CD4-positive, CD25-positive, alpha-beta regulatory T cell (primary cell): ENCODE data around the gene CKAP4. TPM values are rescaled to one million over a fixed set of nuclear protein-coding genes. Genes with fewer than 3 reads are reported as not detected.

Source experiments
- ATAC-seq, 2 donors: fragments of 150-1000 bp; cut with Tn5 transposase; one replicate each; pipeline ENCODE4 v1.10.0; 2021; ENCODE audit warnings: low read depth in 2 of 2, moderate number of reproducible peaks in 2 of 2, moderate library complexity in 1 of 2
- DNase-seq, 3 donors: peaks; one replicate each; pipeline versions ENCODE4 v3.0.0 to v3.0.0-alpha.2; 2012 to 2022; ENCODE audit warnings: mixed read lengths in 1 of 3
- H3K27ac ChIP-seq: one replicate; pipeline ENCODE4 v1.7.0; 2013; ENCODE audit warnings: mild to moderate bottlenecking, low read length; ENCODE audit not compliant: insufficient read depth, poor library complexity, severe bottlenecking
- H3K27me3 ChIP-seq: one replicate; pipeline ENCODE4 v1.7.0; 2013; ENCODE audit warnings: low read length; ENCODE audit not compliant: control insufficient read depth, insufficient read depth
- H3K36me3 ChIP-seq: one replicate; pipeline ENCODE4 v1.7.0; 2013; ENCODE audit warnings: mild to moderate bottlenecking, low read length, moderate library complexity; ENCODE audit not compliant: control insufficient read depth, insufficient read depth
- H3K4me1 ChIP-seq: 2 replicates; pipeline ENCODE4 v1.7.0; 2013; ENCODE audit warnings: mild to moderate bottlenecking, low read length; ENCODE audit not compliant: insufficient read depth, control insufficient read depth, poor library complexity, severe bottlenecking
- H3K4me3 ChIP-seq: one replicate; pipeline ENCODE4 v1.7.0; 2013; ENCODE audit warnings: low read depth, mild to moderate bottlenecking, low read length, moderate library complexity
- H3K9me3 ChIP-seq, 2 experiments: 1 replicate in 1 of 2; 2 replicates in 1 of 2; pipeline ENCODE4 v1.7.0; 2013; ENCODE audit warnings: low read length in 2 of 2, mild to moderate bottlenecking in 1 of 2, moderate library complexity in 1 of 2; ENCODE audit not compliant: control insufficient read depth in 2 of 2
- H3K27ac Mint-ChIP-seq, 3 donors: one replicate each; pipeline ENCODE4 v1.8.0; 2020 to 2022; ENCODE audit warnings: mild to moderate bottlenecking in 3 of 3, mixed read lengths in 3 of 3, moderate library complexity in 2 of 3
- H3K27me3 Mint-ChIP-seq: one replicate; pipeline ENCODE4 v1.8.0; 2022; ENCODE audit warnings: mild to moderate bottlenecking, mixed read lengths
- H3K36me3 Mint-ChIP-seq: one replicate; pipeline ENCODE4 v1.8.0; 2020; ENCODE audit warnings: mixed read lengths
- H3K4me1 Mint-ChIP-seq, 4 donors: one replicate each; pipeline ENCODE4 v1.8.0; 2020 to 2022; ENCODE audit warnings: mixed read lengths in 4 of 4, mild to moderate bottlenecking in 1 of 4
- H3K4me3 Mint-ChIP-seq, 4 donors: one replicate each; pipeline ENCODE4 v1.8.0; 2020 to 2022; ENCODE audit warnings: mild to moderate bottlenecking in 4 of 4, mixed read lengths in 4 of 4, moderate library complexity in 3 of 4
- H3K9me3 Mint-ChIP-seq, 7 donors: one replicate each; pipeline ENCODE4 v1.8.0; 2020 to 2022; ENCODE audit warnings: mixed read lengths in 7 of 7, mild to moderate bottlenecking in 3 of 7, moderate library complexity in 2 of 7
- polyA plus RNA-seq, 4 donors: library from polyadenylated mRNA; unstranded; fragments of 300-500 nt; fragmentation: Illumina TruSeq; gene quantifications; one replicate each; pipeline ENCODE4 v1.2.3, GENCODE V29; 2021
- total RNA-seq: library from RNA; stranded (reverse); gene quantifications from one replicate; pipeline ENCODE4 v1.2.3, GENCODE V29; 2022

Gene CKAP4
- total and polyA plus RNA-seq, 5 donors from 2014 or later = 3.4 to 6.0 (median 4.3) TPM

DNA sequence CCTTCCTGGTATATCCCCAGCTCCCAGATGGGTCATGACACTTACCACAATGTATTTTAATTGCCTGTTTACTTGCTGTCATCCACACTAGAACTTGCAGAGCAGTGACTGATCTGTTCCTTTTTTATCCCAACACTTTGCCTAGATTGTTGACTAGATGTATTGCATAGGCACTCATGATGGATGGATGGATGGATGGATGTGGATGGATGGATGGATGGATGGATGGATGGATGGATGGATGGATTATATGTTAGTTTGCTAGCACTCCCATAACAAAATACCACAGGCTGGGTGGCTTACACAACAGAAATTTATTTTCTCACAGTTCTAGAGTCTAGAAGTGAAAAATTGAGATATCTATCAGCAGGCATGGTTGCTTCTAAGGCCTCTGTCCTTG, 8.7 kb upstream of the CKAP4 start:
- Histone ChIP-seq H3K36me3 (no peaks in the 10 kb centered on the region), H3K27ac (no peak overlapping the region), H3K4me3 (no peak overlapping the region), H3K27me3 (peaks cover 2% of the 10 kb centered on the region), H3K9me3 (no peaks in the 10 kb centered on the region), H3K4me1 (no peaks in the 10 kb centered on the region)
- H3K27me3 Mint-ChIP-seq = peaks cover 2% of the 10 kb centered on the region
- H3K4me3 Mint-ChIP-seq = no peak overlapping the region
- DNase-seq (no peak), ATAC-seq (no peak)
- no peaks in the 10 kb centered on the region for H3K36me3 Mint-ChIP-seq
- no peak overlapping the region for H3K27ac Mint-ChIP-seq
- H3K4me1 Mint-ChIP-seq = no peaks in the 10 kb centered on the region
- H3K9me3 Mint-ChIP-seq = no peaks in the 10 kb centered on the region

DNA sequence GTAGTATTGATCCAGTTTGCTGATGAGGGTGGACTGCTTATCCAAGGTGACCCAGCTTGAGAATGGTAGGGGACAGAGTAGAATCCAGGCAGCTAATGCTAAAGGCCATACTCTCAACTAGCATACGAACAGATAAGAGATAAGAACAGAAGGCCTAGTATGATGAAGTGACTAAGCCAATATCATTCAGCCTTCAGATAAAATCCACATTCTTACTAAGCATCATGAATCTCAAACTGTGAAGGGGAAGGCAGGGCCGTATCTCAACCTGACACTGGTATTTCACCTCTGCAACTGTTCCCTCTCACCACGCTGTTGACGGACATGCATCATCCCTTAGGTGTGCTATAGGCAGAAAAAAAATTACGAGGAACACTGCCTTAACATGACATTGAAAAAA, 8.1 kb upstream of the CKAP4 start:
- H3K4me3 ChIP-seq = no peak overlapping the region
- no peak for ATAC-seq
- H3K27ac ChIP-seq = no peak overlapping the region
- H3K27me3 Mint-ChIP-seq = no peaks in the 10 kb centered on the region
- H3K27ac Mint-ChIP-seq = no peak overlapping the region
- no peak overlapping the region for H3K4me3 Mint-ChIP-seq
- H3K36me3 Mint-ChIP-seq = no peaks in the 10 kb centered on the region
- no peaks in the 10 kb centered on the region for H3K36me3 ChIP-seq
- H3K9me3 Mint-ChIP-seq = no peaks in the 10 kb centered on the region
- no peaks in the 10 kb centered on the region for H3K4me1 ChIP-seq
- no peak for DNase-seq
- H3K27me3 ChIP-seq = peaks cover 2% of the 10 kb centered on the region
- no peaks in the 10 kb centered on the region for H3K9me3 ChIP-seq
- no peaks in the 10 kb centered on the region for H3K4me1 Mint-ChIP-seq

DNA sequence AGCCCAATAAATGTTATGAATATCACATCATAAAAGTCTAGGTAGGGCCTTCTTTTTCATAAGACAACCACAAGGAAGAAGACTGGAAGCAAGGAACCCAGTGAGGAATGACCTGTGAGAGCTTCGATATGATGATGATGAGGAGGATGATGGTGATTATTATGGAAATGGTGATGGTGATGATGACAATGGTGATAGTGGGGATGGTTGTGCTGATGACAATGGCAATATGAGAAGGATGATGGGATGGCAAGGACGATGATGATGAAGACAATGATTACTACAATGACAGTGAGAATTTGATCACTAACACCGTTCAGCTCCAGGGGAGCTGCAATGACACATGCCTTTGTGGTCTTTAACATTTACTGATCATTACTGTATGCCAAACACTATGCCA, 7.7 kb upstream of the CKAP4 start:
- Mint-ChIP-seq H3K27ac (no peak overlapping the region), H3K36me3 (no peaks in the 10 kb centered on the region), H3K9me3 (no peaks in the 10 kb centered on the region), H3K4me1 (no peaks in the 10 kb centered on the region), H3K4me3 (no peak overlapping the region), H3K27me3 (no peaks in the 10 kb centered on the region)
- no peaks in the 10 kb centered on the region for H3K4me1 ChIP-seq
- ATAC-seq = no peak
- no peak overlapping the region for H3K27ac ChIP-seq
- DNase-seq = no peak
- H3K36me3 ChIP-seq = no peaks in the 10 kb centered on the region
- no peaks in the 10 kb centered on the region for H3K9me3 ChIP-seq
- H3K4me3 ChIP-seq = no peak overlapping the region
- H3K27me3 ChIP-seq = peaks cover 2% of the 10 kb centered on the region

DNA sequence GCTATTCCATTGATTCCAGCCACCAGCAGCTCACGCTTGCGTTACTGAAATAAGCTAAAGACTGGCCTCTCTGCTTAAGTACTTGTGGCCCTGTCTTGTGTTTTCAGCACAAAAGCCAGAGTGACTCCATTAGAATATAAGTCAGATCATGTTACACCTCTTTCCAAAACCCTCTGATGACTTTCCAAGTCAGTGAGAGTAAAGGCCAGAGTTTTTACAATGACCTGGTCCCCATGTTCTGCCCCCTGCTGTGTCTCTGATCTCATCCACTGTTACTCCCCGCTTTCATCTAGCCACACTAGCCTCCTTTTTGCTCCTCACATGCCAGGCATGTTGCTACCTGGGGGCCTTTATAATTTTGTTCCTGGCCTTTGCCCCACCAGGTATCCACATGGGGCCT, 6.9 kb upstream of the CKAP4 start:
- ATAC-seq (no peak), DNase-seq (no peak)
- Mint-ChIP-seq H3K4me1 (peaks cover 0 to 3% (median 0%) of the 10 kb centered on the region in 4 donors), H3K4me3 (no peak overlapping the region), H3K36me3 (no peaks in the 10 kb centered on the region), H3K27me3 (no peaks in the 10 kb centered on the region), H3K27ac (no peak overlapping the region), H3K9me3 (no peaks in the 10 kb centered on the region)
- peaks cover 3% of the 10 kb centered on the region for H3K4me1 ChIP-seq
- no peaks in the 10 kb centered on the region for H3K9me3 ChIP-seq
- H3K27me3 ChIP-seq = peaks cover 2% of the 10 kb centered on the region
- no peaks in the 10 kb centered on the region for H3K36me3 ChIP-seq
- H3K4me3 ChIP-seq = no peak overlapping the region
- no peak overlapping the region for H3K27ac ChIP-seq

DNA sequence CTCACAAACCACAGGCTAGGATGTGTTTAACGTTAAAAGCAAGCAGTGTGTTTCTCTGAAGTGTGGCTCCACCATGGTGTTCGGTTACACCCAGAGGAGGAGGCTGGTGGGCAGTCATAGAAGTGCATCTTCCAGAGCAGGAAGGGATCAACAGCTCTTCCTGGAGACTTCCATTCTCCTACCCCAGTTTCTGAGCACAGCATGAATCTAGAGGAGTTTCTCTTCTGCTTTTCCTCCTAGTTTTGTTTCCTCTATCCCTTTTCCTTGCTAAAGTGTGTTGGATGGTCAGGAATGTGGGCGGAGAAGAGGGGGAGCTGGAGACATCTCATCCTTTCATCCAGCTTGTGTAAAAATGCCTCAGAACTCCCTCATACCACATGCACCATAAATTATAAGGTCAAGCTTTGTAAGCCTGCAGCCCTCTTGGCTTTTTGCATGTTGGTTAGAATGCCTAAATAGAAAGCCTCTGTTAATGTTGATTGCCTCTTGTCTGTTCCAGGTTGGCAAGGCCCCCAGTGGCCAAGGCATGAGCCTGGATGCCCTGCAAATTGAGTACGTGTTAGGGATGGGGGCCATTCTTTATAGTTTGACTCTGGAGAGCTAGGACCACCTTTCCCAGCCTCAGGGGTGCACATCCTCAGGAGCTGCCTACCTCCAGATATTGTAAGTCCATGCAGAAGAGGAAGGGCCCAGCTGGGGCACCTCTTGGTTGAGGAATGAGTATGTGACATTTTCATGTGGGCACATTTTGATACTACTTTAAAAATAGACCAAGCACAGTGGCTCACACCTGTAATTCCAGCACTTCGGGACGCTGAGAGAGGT, 4.0 kb upstream of the CKAP4 start:
- no peak for DNase-seq

DNA sequence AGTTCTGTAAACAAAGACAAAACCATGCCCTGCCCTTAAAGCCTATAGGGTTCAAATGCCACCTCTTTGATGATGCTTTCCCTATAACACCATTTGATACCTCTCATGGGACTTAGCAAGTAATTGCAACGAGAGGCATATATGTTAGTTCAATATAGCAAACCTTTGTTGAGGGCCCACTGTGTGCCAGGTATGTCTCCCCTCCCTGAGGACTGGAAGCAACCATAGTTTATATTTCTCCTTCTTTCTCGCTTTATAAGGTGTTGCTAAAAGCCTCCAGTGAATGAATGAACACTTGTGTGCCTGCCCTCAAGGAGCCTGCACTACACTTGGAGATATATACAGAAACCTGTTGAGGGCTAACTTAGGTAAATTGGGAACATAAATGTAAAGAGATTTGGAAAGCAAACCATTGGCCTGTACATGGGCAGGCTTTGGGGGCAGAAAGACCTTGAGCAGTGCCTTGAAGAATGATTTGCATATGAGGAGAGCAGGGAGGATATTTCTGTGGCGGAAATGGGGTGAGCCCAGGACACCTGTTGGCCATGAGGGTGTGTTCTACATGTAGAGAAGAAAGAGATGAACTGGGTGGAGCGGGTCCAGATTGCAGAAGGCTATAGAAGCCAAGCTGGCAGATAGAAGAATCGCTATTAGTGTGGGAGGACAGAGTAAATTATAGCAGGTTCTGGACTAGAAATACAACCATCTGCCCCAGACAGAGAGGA, 1.8 kb upstream of the CKAP4 start:
- Histone ChIP-seq H3K4me3 (no peak overlapping the region), H3K9me3 (no peaks in the 10 kb centered on the region), H3K4me1 (peaks cover 26% of the 10 kb centered on the region), H3K27me3 (no peaks in the 10 kb centered on the region), H3K27ac (peak overlapping the region; percentile 73), H3K36me3 (no peaks in the 10 kb centered on the region)
- ATAC-seq = no peak
- Mint-ChIP-seq H3K4me1 (peaks cover 4 to 36% (median 8%) of the 10 kb centered on the region in 4 donors), H3K27me3 (peaks cover 16% of the 10 kb centered on the region), H3K4me3 (peak overlapping the region; percentile 81 to 89 (median 87)), H3K27ac (peak overlapping the region; percentile 55 to 96 (median 87)), H3K9me3 (no peaks in the 10 kb centered on the region), H3K36me3 (no peaks in the 10 kb centered on the region)
- peak in 1 of 3 donors; percentile 5 for DNase-seq

More for the DNA sequence above, 4.0 kb upstream of the CKAP4 start:
- H3K9me3 Mint-ChIP-seq = no peaks in the 10 kb centered on the region
- peaks cover 6% of the 10 kb centered on the region for H3K27me3 Mint-ChIP-seq
- no peaks in the 10 kb centered on the region for H3K27me3 ChIP-seq
- no peaks in the 10 kb centered on the region for H3K9me3 ChIP-seq
- H3K4me1 ChIP-seq = peaks cover 18% of the 10 kb centered on the region
- no peak for ATAC-seq
- H3K27ac ChIP-seq = no peak overlapping the region
- peaks cover 0 to 17% (median 3%) of the 10 kb centered on the region in 4 donors for H3K4me1 Mint-ChIP-seq
- H3K4me3 Mint-ChIP-seq = no peak overlapping the region
- peak overlapping the region in 2 of 3 donors; percentile 50 to 63 for H3K27ac Mint-ChIP-seq
- H3K36me3 Mint-ChIP-seq = no peaks in the 10 kb centered on the region
- no peak overlapping the region for H3K4me3 ChIP-seq
- no peaks in the 10 kb centered on the region for H3K36me3 ChIP-seq

DNA sequence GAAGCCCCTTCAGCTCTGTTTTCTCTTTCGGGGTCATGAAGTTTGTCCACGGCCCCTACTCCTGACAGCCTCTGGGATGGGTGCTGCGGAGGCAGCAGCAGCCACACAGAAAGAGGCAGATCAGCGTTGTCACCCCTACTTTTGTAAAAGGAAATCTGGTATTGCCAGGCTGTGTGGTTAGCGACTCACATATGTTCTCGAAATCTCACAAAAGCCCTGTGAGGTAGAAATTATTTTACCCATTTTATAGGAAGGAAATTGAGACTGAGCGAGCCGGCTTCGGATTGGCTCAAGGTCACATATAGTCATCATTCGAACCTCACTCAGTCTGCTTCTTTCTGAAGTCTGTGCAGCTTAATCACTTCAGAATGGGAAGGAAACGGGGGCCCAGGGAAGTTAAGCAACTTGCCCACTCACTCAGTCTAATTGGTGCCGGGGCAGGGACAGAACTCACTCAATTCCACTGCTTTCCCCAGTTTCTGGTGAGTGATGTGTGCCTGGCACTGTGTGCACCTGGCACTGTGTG, 1.1 kb upstream of the CKAP4 start:
- H3K27me3 Mint-ChIP-seq = peaks cover 16% of the 10 kb centered on the region
- DNase-seq = peak; percentile 8 to 52 (median 48)
- H3K36me3 Mint-ChIP-seq = no peaks in the 10 kb centered on the region
- H3K9me3 ChIP-seq = no peaks in the 10 kb centered on the region
- peak overlapping the region; percentile 73 for H3K27ac ChIP-seq
- H3K9me3 Mint-ChIP-seq = no peaks in the 10 kb centered on the region
- no peaks in the 10 kb centered on the region for H3K27me3 ChIP-seq
- peak overlapping the region; percentile 55 to 96 (median 87) for H3K27ac Mint-ChIP-seq
- H3K4me1 Mint-ChIP-seq = peaks cover 4 to 36% (median 8%) of the 10 kb centered on the region in 4 donors
- peak overlapping the region; percentile 81 to 89 (median 87) for H3K4me3 Mint-ChIP-seq
- no peaks in the 10 kb centered on the region for H3K36me3 ChIP-seq
- peak; percentile 32 to 49 for ATAC-seq
- H3K4me3 ChIP-seq = peak overlapping the region; percentile 48
- H3K4me1 ChIP-seq = peaks cover 26% of the 10 kb centered on the region
